ENCODE results near the gene BTBD16. TPM values are rescaled to one million over a fixed set of nuclear protein-coding genes. Genes with fewer than 3 reads are reported as not detected.

Gene BTBD16
- total RNA-seq, 6 experiments from 2014 or later, result not detected

DNA sequence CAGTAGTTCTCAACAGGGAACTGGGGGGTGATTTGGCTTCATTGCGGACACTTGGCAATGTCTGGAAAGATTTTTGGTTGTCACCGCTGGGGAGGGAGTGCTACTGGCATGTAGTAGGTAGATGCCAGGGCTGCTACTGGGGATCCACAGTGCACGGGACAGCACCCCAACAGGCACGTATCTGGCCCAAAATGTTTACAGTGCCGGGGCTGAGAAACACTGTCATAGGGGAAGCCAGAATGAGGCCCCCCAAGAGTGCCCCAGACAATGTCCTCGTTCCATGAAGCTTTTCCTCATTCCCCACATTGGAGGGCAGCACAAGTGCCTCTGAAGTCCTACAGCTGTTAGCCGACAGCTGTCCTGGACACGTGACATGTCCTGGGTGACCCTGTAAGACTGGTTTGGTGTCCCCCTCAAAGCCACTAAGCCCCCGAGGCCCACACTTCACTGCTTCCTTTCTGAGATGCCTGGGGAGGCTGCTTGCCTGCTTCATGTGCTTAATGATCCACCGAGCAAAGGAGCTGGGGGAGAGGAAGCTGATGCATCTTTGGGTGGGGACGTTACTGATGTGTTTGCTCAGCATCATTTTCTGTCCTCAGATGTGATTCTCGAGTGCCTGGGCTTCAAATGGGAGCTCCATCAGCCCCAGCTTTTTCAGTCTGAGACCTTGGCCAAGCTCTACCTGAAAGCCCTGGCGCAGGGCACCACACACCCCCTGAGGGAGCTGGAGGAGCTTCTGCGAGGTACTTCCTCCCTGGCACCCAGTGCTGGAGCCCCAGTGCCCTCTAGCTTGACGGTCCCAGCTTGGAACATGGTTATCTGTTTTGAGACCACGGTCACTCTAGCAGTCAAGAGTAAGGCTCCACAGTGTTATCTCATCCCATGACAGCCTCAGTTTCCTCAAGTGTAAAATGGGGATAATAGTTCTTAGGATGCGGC is 14.7 kb downstream of the BTBD16 start:
- Mint-ChIP-seq H3K27me3 (ENCODE audit: insufficient read depth) (peaks cover 15% of the 10 kb centered on the region), H3K27ac (no peak overlapping the region), H3K36me3 (ENCODE audit: low read depth) (no peaks in the 10 kb centered on the region), H3K4me3 (no peak overlapping the region), H3K9me3 (no peaks in the 10 kb centered on the region), H3K4me1 (ENCODE audit: low read depth) (peaks cover 39% of the 10 kb centered on the region)
- TF ChIP-seq, protein P1, sequence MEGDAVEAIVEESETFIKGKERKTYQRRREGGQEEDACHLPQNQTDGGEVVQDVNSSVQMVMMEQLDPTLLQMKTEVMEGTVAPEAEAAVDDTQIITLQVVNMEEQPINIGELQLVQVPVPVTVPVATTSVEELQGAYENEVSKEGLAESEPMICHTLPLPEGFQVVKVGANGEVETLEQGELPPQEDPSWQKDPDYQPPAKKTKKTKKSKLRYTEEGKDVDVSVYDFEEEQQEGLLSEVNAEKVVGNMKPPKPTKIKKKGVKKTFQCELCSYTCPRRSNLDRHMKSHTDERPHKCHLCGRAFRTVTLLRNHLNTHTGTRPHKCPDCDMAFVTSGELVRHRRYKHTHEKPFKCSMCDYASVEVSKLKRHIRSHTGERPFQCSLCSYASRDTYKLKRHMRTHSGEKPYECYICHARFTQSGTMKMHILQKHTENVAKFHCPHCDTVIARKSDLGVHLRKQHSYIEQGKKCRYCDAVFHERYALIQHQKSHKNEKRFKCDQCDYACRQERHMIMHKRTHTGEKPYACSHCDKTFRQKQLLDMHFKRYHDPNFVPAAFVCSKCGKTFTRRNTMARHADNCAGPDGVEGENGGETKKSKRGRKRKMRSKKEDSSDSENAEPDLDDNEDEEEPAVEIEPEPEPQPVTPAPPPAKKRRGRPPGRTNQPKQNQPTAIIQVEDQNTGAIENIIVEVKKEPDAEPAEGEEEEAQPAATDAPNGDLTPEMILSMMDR (IDR thresholded peaks at IDR 0.05), result no peak
- no peak for DNase-seq

DNA sequence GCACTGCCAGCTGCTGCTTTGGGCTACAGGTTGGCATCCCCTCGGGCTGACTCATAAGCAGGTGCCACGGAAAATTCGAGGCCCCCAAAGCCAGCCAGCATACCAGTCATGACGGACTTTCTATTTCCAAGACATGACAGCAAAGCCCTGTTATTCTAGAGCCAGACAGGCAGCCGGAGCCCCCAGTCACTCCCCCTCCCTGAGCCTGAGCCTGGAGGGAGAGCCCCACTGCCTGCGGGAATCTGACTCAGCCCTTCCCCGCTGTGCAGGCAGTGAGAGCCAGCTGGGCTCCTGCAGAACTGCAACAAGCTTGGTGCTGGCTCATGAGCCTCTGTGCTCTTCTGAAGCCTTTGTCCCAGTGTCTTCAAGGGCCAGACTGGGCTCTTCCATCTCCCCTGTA is 15.8 kb downstream of the BTBD16 start:
- TF ChIP-seq, protein P1 (IDR thresholded peaks at IDR 0.05), result no peak
- Mint-ChIP-seq H3K4me3 (no peak overlapping the region), H3K36me3 (ENCODE audit: low read depth) (no peaks in the 10 kb centered on the region), H3K27ac (no peak overlapping the region; the same call in 1 of the 2 replicates), H3K4me1 (ENCODE audit: low read depth) (peaks cover 32% of the 10 kb centered on the region), H3K27me3 (ENCODE audit: insufficient read depth) (peaks cover 15% of the 10 kb centered on the region), H3K9me3 (no peaks in the 10 kb centered on the region)
- peak; percentile 39 for DNase-seq

DNA sequence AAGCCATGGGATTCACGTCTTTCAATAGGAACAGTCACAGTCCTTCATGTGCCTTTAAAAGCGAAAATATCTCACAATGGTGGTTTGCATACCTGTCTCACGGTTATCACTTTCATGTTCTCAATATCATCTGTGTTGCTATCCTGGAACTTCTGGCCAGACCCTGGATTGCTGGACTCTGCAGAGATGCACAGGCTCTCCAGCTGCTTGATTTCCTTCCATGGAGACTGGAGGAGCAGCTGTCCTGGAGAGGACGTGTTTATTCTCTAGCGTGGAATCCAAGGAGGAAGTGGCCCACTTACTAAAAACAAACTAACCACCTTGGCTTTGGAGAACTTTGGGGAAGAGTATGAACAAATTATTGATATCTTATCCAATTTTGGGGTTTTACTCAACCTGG is 16.5 kb downstream of the BTBD16 start:
- Mint-ChIP-seq H3K9me3 (no peaks in the 10 kb centered on the region), H3K36me3 (ENCODE audit: low read depth) (no peaks in the 10 kb centered on the region), H3K4me1 (ENCODE audit: low read depth) (peaks cover 24% of the 10 kb centered on the region), H3K4me3 (no peak overlapping the region), H3K27me3 (ENCODE audit: insufficient read depth) (peaks cover 16% of the 10 kb centered on the region), H3K27ac (no peak overlapping the region)
- DNase-seq, result no peak
- TF ChIP-seq, protein P1 (IDR thresholded peaks at IDR 0.05), result no peak

DNA sequence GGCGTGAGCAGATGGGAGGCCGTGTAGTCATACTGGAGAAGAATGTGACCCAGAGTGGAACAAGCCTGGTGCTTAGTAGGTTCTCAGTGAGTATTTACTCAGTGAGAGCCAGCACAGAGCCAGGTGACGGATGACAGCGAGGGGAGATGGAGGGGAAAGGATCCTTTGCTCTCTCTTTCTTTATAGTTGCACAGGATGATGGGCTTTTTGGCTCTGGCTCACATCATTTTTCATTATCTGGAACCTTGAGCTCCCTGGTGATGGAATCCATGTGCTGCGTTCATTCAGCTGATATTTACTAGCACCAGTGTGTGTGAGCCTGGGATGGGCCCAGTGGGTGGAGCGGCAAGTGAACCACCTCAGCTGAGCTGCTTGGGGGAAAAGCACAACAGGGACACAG is 17.2 kb downstream of the BTBD16 start:
- Mint-ChIP-seq H3K27ac (no peak overlapping the region), H3K27me3 (ENCODE audit: insufficient read depth) (peaks cover 16% of the 10 kb centered on the region), H3K36me3 (ENCODE audit: low read depth) (no peaks in the 10 kb centered on the region), H3K4me1 (ENCODE audit: low read depth) (peaks cover 24% of the 10 kb centered on the region), H3K4me3 (no peak overlapping the region), H3K9me3 (no peaks in the 10 kb centered on the region)
- no peak for DNase-seq
- TF ChIP-seq, protein P1 (IDR thresholded peaks at IDR 0.05), result no peak

DNA sequence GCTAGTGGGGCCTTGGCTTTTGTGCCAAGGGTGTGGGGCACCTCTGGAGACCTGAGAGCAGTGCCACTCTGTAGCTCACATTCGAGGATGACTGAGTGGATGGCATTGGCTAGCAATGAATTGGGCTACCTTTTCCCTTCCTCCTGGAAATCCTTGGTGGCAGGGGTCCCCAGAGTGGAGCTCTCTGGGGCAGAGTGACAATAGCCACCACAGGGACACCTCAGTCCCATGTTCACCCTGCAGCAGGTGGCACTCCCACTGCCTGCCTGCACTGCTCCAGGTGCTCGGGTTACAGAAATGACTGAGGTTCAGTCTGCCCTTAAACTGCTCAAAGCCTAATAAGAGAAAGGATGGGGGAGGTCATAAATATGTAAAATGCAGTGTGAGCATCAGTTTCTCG is 17.8 kb downstream of the BTBD16 start:
- TF ChIP-seq, protein P1 (IDR thresholded peaks at IDR 0.05), result no peak
- peaks cover 30% of the 10 kb centered on the region for H3K4me1 Mint-ChIP-seq (ENCODE audit: low read depth)
- H3K27me3 Mint-ChIP-seq (ENCODE audit: insufficient read depth), result peaks cover 16% of the 10 kb centered on the region

More for the DNA sequence above, 17.8 kb downstream of the BTBD16 start:
- H3K9me3 Mint-ChIP-seq, result no peaks in the 10 kb centered on the region
- H3K36me3 Mint-ChIP-seq (ENCODE audit: low read depth), result no peaks in the 10 kb centered on the region
- no peak for DNase-seq
- H3K4me3 Mint-ChIP-seq, result no peak overlapping the region
- no peak overlapping the region for H3K27ac Mint-ChIP-seq
